Measurements from ENCODE around the gene TMEM14B. TPM values are rescaled to one million over a fixed set of nuclear protein-coding genes. Genes with fewer than 3 reads are reported as not detected.
"Not testable (repeated sequence)": the region's sequence is repeated elsewhere in the genome, so short reads cannot be mapped to it uniquely, and the experiment has no call there.

The TMEM14B gene
- total RNA-seq, 2 experiments from 2014 or later = 71.3 to 82.9 TPM

DNA sequence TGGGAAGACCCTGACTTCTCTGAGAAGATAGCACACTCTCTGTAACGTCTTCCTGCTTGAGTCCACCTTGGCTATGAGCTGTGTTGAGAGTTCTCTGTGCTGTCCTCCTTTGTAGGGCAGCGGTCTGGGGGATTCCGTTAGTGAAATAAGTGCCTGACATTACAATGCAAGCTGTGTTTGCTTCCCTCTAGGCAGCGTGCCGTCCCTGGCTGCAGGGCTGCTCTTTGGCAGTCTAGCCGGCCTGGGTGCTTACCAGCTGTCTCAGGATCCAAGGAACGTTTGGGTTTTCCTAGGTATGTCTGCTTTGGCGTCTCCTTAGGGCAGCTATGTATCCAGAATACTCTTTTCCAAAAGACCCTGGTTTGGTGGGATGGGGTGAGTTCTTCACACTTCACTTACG lies 21.9 kb upstream of the TMEM14B start:
- H3K27me3 Mint-ChIP-seq = no peaks in the 10 kb centered on the region
- no peak overlapping the region for H3K27ac Mint-ChIP-seq
- H3K4me1 Mint-ChIP-seq = peaks cover 42% of the 10 kb centered on the region
- CTCF ChIA-PET = no interaction called here
- H3K36me3 Mint-ChIP-seq = peaks cover 14% of the 10 kb centered on the region
- no peak for ATAC-seq
- no peak for DNase-seq
- H3K9me3 Mint-ChIP-seq (ENCODE audit: low read depth) = no peaks in the 10 kb centered on the region
- no peak overlapping the region for H3K4me3 Mint-ChIP-seq

DNA sequence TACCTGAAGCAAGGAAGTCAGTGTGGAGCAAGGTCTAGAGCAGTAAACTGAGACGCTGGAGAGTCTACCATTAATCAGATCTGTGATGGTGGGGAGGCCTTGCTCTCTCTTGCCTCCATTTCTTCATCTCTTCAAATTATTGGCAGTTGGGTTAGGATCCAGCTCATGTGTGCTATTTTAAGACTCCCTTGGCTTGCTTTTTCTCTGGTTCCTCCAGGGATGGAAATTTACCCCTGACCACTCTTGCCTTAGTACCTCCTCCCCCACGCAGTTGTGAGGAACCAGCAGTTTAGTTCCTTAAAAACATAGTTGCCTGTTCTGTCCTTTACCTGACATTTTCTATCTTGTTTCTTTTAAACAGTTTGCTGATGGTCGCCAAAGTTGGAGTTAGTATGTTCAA lies 17.4 kb upstream of the TMEM14B start:
- CTCF ChIA-PET = no interaction called here
- H3K27ac Mint-ChIP-seq = no peak overlapping the region
- peaks cover 11% of the 10 kb centered on the region for H3K4me1 Mint-ChIP-seq
- H3K4me3 Mint-ChIP-seq = no peak overlapping the region
- ATAC-seq (no peak), DNase-seq (no peak)
- no peaks in the 10 kb centered on the region for H3K27me3 Mint-ChIP-seq
- H3K9me3 Mint-ChIP-seq (ENCODE audit: low read depth) = no peaks in the 10 kb centered on the region
- peaks cover 21% of the 10 kb centered on the region for H3K36me3 Mint-ChIP-seq

DNA sequence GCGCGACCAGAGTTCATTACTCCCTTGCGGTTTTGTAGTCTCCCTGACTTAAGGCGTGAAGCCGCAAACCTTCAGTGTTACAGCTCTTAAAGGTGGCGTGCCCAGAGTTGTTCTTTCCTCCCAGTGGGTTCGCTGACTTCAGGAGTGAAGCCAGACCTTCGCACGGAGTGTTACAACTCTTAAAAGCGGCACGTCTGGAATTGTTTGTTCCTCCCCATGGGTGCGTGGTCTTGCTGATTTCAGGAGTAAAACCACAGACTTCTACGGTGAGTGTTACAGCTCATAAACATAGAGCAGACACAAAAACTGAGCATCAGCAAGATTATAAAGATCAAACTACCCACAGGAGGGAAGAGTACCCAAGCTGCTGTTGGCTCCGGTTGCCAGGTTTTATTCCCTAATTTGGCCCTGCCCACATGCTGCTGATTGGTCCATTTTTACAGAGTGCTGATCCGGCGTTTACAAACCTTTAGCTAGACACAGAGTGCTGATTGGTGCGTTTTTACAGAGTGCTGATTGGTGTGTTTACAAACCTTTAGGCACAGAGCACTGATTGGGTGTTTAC lies 14.4 kb upstream of the TMEM14B start:
- peak; percentile 51 for ATAC-seq

DNA sequence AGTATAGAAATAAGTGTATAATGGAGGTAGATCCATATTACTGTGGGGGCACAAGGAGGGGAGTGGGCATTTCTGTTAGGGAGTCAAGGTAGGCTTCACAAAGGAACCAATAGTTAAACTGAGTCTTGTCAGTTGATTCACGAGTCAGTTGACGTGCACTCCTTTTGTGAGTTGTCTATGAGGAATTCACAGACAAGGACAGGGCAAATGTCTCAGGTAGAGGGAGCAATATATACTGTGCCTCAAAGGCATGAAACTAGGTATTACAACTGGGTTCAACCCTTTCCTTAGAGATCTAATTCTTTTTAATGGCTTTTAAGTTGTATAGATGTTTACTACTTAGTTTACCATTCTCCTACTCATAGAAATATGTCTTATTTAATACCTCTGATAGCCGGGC lies 13.7 kb upstream of the TMEM14B start:
- H3K27me3 Mint-ChIP-seq = no peaks in the 10 kb centered on the region
- H3K4me3 Mint-ChIP-seq = no peak overlapping the region
- H3K9me3 Mint-ChIP-seq (ENCODE audit: low read depth) = no peaks in the 10 kb centered on the region
- no peak overlapping the region for H3K27ac Mint-ChIP-seq
- H3K36me3 Mint-ChIP-seq = peaks cover 16% of the 10 kb centered on the region
- ATAC-seq = no peak
- no peaks in the 10 kb centered on the region for H3K4me1 Mint-ChIP-seq
- CTCF ChIA-PET = interaction anchor here (1.5 kb wide), 1 partner anchor 12 kb away, joined by 3 read pairs; no protein-coding TSS in a partner anchor
- peak; percentile 5 for DNase-seq

More for the DNA sequence above, 14.4 kb upstream of the TMEM14B start:
- Mint-ChIP-seq H3K27ac (peak overlapping the region; percentile 38), H3K27me3 (no peaks in the 10 kb centered on the region), H3K4me3 (no peak overlapping the region), H3K4me1 (no peaks in the 10 kb centered on the region), H3K36me3 (peaks cover 18% of the 10 kb centered on the region), H3K9me3 (ENCODE audit: low read depth) (no peaks in the 10 kb centered on the region)
- CTCF ChIA-PET = interaction anchor here (1.1 to 1.5 kb wide), 2 partner anchors 9 to 13 kb away, joined by 3 read pairs; no protein-coding TSS in a partner anchor
- peak; percentile 55 for DNase-seq

- CTCF ChIA-PET = interaction anchor here (0.7 to 1.4 kb wide), 2 partner anchors 9 to 16 kb away, joined by 4 to 5 read pairs; no protein-coding TSS in a partner anchor
- Mint-ChIP-seq H3K27ac (no peak overlapping the region), H3K36me3 (peaks cover 7% of the 10 kb centered on the region), H3K27me3 (no peaks in the 10 kb centered on the region), H3K4me1 (no peaks in the 10 kb centered on the region), H3K4me3 (no peak overlapping the region), H3K9me3 (ENCODE audit: low read depth) (no peaks in the 10 kb centered on the region)
- no peak for ATAC-seq
- no peak for DNase-seq
Measured at GRCh38 chr6:10736731-10737130, 10.9 kb upstream of the TMEM14B start.

GRCh38 chr6:10740061-10740460 lies 7.5 kb upstream of the TMEM14B start:
- ATAC-seq = no peak
- no peaks in the 10 kb centered on the region for H3K4me1 Mint-ChIP-seq
- H3K36me3 Mint-ChIP-seq = no peaks in the 10 kb centered on the region
- H3K9me3 Mint-ChIP-seq (ENCODE audit: low read depth) = no peaks in the 10 kb centered on the region
- no peak for DNase-seq
- H3K27me3 Mint-ChIP-seq = no peaks in the 10 kb centered on the region
- H3K4me3 Mint-ChIP-seq = no peak overlapping the region
- CTCF ChIA-PET = no interaction called here
- H3K27ac Mint-ChIP-seq = no peak overlapping the region

- DNase-seq; H3K4me3 Mint-ChIP-seq; H3K9me3 Mint-ChIP-seq (ENCODE audit: low read depth); H3K27ac Mint-ChIP-seq; H3K36me3 Mint-ChIP-seq; CTCF ChIA-PET; H3K27me3 Mint-ChIP-seq; ATAC-seq; H3K4me1 Mint-ChIP-seq: not testable (repeated sequence)
Measured at GRCh38 chr6:10741643-10742042, 6.0 kb upstream of the TMEM14B start.

DNA sequence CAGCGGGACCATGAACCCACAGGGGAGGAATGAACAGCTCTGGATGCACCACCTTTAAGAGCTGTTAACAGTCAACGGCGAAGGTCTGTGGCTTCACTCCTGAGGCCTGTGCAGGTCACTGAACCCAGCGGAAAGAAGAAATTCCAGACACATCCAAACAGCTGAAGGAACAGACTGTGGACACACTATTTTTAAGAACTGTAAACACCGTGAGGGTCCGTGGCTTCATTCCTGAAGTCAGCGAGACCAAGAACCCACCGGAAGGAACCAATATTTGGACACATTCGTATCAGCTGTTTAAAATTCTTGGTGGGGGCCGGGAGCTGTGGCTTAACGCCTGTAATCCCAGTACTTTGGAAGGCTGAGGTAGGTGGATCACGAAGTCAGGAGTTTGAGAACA lies 5.4 kb upstream of the TMEM14B start:
- CTCF ChIA-PET = no interaction called here
- Mint-ChIP-seq H3K4me1 (peaks cover 12% of the 10 kb centered on the region), H3K9me3 (ENCODE audit: low read depth) (no peaks in the 10 kb centered on the region), H3K27me3 (no peaks in the 10 kb centered on the region), H3K27ac (no peak overlapping the region), H3K4me3 (no peak overlapping the region), H3K36me3 (no peaks in the 10 kb centered on the region)
- no peak for ATAC-seq
- DNase-seq = no peak

- CTCF ChIA-PET = no interaction called here
- H3K27ac Mint-ChIP-seq = no peak overlapping the region
Measured at GRCh38 chr6:10743515-10743914, 4.1 kb upstream of the TMEM14B start.

GRCh38 chr6:10745116-10745515 lies 2.5 kb upstream of the TMEM14B start:
- Mint-ChIP-seq H3K36me3 (peaks cover 7% of the 10 kb centered on the region), H3K27ac (peak overlapping the region; percentile 20), H3K4me1 (peaks cover 31% of the 10 kb centered on the region), H3K27me3 (no peaks in the 10 kb centered on the region), H3K4me3 (no peak overlapping the region), H3K9me3 (ENCODE audit: low read depth) (no peaks in the 10 kb centered on the region)
- DNase-seq = no peak
- CTCF ChIA-PET = no interaction called here
- no peak for ATAC-seq

More at GRCh38 chr6:10743515-10743914, 4.1 kb upstream of the TMEM14B start:
- Mint-ChIP-seq H3K36me3 (no peaks in the 10 kb centered on the region), H3K9me3 (ENCODE audit: low read depth) (no peaks in the 10 kb centered on the region), H3K27me3 (no peaks in the 10 kb centered on the region), H3K4me1 (peaks cover 15% of the 10 kb centered on the region), H3K4me3 (no peak overlapping the region)
- ATAC-seq (no peak), DNase-seq (no peak)

GRCh38 chr6:10746915-10747250 lies 722 bp upstream of the TMEM14B start:
- CTCF ChIA-PET = interaction anchor here (0.8 to 2.5 kb wide), 4 partner anchors 14 to 27 kb away, joined by 3 to 6 read pairs (median 4); no protein-coding TSS in a partner anchor
- DNase-seq (no peak), ATAC-seq (no peak)
- H3K4me1 Mint-ChIP-seq = peaks cover 44% of the 10 kb centered on the region
- no peaks in the 10 kb centered on the region for H3K9me3 Mint-ChIP-seq (ENCODE audit: low read depth)
- peaks cover 17% of the 10 kb centered on the region for H3K36me3 Mint-ChIP-seq
- H3K27ac Mint-ChIP-seq = peak overlapping the region; percentile 94
- no peaks in the 10 kb centered on the region for H3K27me3 Mint-ChIP-seq
- H3K4me3 Mint-ChIP-seq = peak overlapping the region; percentile 79

GRCh38 chr6:10749734-10750133 lies 2.1 kb downstream of the TMEM14B start:
- peaks cover 36% of the 10 kb centered on the region for H3K36me3 Mint-ChIP-seq
- peaks cover 52% of the 10 kb centered on the region for H3K4me1 Mint-ChIP-seq
- H3K27me3 Mint-ChIP-seq = no peaks in the 10 kb centered on the region
- H3K9me3 Mint-ChIP-seq (ENCODE audit: low read depth) = no peaks in the 10 kb centered on the region
- CTCF ChIA-PET = interaction anchor here (1.2 to 1.7 kb wide), 3 partner anchors 8 to 30 kb away, joined by 3 to 8 read pairs (median 3); no protein-coding TSS in a partner anchor
- no peak overlapping the region for H3K4me3 Mint-ChIP-seq
- DNase-seq (no peak), ATAC-seq (no peak)
- H3K27ac Mint-ChIP-seq = peak overlapping the region; percentile 17

DNA sequence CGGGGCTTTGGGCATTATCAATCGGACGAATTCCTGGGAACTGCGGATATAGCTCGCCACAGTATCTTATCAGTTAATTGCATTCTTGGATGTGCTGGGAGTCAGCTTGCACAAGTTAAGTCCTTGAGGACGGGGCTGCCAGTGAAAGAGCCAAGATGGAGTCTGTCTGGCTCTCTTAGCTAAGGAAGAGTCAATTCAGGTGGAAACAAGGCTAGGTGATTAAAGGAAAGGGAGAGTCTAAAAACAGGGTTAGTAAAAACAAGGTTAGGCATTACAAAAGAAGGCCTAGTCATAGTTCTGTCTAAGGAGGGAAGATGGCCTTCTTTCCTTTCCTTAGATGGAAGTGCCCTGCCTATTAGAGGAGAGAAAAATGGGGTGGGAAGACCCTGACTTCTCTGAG lies 3.0 kb downstream of the TMEM14B start:
- CTCF ChIA-PET = interaction anchor here (1.1 kb wide), 1 partner anchor 59 kb away, joined by 3 read pairs; no protein-coding TSS in a partner anchor
- H3K27me3 Mint-ChIP-seq; H3K9me3 Mint-ChIP-seq (ENCODE audit: low read depth); H3K4me3 Mint-ChIP-seq; H3K27ac Mint-ChIP-seq; DNase-seq; ATAC-seq: not testable (repeated sequence)
- Mint-ChIP-seq H3K4me1 (peaks cover 53% of the 10 kb centered on the region), H3K36me3 (peaks cover 43% of the 10 kb centered on the region)

- ATAC-seq; H3K27me3 Mint-ChIP-seq; H3K27ac Mint-ChIP-seq; H3K4me3 Mint-ChIP-seq; H3K9me3 Mint-ChIP-seq (ENCODE audit: low read depth): not testable (repeated sequence)
- Mint-ChIP-seq H3K36me3 (peaks cover 53% of the 10 kb centered on the region), H3K4me1 (peaks cover 48% of the 10 kb centered on the region)
- CTCF ChIA-PET = interaction anchor here (1.1 kb wide), 1 partner anchor 60 kb away, joined by 3 read pairs; no protein-coding TSS in a partner anchor
- peak; percentile 50 for DNase-seq
Measured at GRCh38 chr6:10751757-10752156, 4.2 kb downstream of the TMEM14B start.

Data from activated CD8-positive, alpha-beta memory T cell treated with anti-CD3 and anti-CD28 coated beads, Interleukin-2, amount 10 ng/mL, durations not matched to agents 7 days and 5 days (primary cell).